ENCODE results near the gene ATXN7L3. TPM values are rescaled to one million over a fixed set of nuclear protein-coding genes. Genes with fewer than 3 reads are reported as not detected.

ATXN7L3 gene
- total RNA-seq, 4 donors from 2014 or later, result 51.7 to 92.6 (median 65.7) TPM

DNA sequence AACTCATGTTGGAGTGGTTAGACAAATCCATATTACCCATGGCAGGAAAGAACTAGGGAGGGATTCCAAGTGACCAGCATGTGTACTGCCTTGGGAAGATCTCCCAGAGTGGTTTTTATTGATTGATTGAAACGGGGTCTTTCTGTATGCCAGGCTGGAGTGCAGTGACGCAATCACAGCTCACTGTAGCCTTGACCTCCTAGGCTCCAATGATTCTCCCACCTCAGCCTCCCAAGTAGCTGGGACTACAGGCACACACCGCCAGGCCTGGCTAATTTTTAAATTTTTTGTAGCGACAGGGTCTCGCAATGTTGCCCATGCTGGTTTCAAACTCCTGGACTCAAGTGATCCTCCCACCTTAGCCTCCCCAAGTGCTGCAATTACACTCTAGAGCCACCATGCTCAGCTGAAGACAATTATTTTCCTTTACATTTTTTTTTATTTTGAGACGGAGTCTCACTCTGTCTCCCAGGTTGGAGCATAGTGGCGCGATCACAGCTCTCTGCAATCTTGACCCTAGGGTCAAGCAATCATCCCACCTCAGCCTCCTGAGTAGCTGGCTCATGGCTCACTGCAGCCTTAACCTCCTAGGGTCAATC is 15.4 kb downstream of the ATXN7L3 start:
- H3K27ac ChIP-seq, result no peak overlapping the region
- TF ChIP-seq POLR2A (IDR thresholded peaks at IDR 0.05) (no peak), CTCF (IDR thresholded peaks at IDR 0.05) (no peak)
- DNase-seq, result no peak

DNA sequence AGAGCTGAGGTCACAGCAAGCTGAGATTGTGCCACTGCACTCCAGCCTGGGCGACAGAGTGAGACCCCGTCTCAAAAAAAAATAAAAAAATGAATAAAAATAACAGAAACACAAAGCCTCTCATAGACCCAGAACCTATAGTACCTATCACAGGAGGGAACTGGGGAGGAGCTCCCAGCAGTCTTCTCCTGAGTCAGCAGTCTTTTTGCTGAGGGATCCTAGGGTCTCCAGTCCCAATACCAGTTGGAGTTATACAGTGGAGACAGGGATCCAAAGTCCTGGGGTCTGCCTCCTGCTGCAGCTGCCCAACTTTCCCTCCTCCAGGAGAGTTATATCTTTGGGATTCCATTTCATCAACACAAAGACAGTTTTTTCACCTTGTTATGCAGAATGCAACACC is 16.7 kb downstream of the ATXN7L3 start:
- Histone ChIP-seq H3K27me3 (no peaks in the 10 kb centered on the region), H3K4me3 (no peak overlapping the region), H3K27ac (no peak overlapping the region), H3K4me1 (peaks cover 0 to 21% (median 15%) of the 10 kb centered on the region in 4 donors), H3K9me3 (no peaks in the 10 kb centered on the region), H3K36me3 (peaks cover 0 to 22% (median 0%) of the 10 kb centered on the region in 3 donors)
- TF ChIP-seq CTCF (IDR thresholded peaks at IDR 0.05) (no peak), POLR2A (IDR thresholded peaks at IDR 0.05) (no peak)
- DNase-seq, result no peak

More for the DNA sequence above, 15.4 kb downstream of the ATXN7L3 start:
- no peak overlapping the region for H3K4me3 ChIP-seq
- H3K9me3 ChIP-seq, result no peaks in the 10 kb centered on the region
- H3K36me3 ChIP-seq, result peaks cover 0 to 18% (median 0%) of the 10 kb centered on the region in 3 donors
- H3K27me3 ChIP-seq, result no peaks in the 10 kb centered on the region
- peaks cover 0 to 26% (median 19%) of the 10 kb centered on the region in 4 donors for H3K4me1 ChIP-seq

DNA sequence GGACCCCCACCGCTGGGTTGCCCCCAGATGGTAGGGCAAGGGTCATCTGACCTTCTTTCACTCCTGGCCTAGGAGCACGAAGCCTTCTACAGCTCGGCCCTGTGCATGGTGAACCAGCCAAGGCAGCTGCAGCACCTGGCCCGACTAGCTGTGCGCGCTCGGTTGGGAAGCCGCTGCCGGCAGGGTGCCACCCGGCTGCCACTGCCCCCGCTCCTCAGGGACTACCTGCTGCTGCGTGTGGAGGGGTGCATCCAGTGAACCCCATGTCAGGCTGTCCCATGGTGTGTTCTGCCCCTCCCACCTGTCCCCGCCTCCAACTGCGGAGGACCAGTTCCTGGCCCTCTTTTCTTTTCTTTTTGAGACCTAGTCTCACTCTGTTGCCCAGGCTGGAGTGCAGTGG is 21.6 kb downstream of the ATXN7L3 start:
- no peak for TF ChIP-seq CTCF (IDR thresholded peaks at IDR 0.05)
- no peak for TF ChIP-seq POLR2A (IDR thresholded peaks at IDR 0.05)
- H3K36me3 ChIP-seq, result peaks cover 0 to 37% (median 0%) of the 10 kb centered on the region in 3 donors

DNA sequence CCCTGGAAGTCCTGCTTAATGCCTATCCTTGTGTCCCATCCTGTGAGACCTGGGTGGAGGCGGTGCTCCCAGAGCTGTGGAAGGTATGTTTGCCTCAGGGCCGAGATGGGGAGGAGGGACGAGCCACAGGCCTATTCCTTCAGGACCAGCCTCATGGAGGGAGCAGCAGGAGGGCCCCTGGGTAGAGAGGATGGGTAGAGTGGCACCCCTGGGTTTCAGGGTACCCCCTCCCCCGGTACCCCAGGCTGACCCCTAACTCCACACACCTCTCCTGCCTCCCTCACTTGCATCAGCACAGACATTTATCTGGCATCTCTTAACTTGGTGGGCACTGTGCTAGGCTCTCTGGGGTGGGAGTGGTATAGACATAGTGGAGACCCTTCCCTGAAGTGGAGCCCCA is 22.0 kb downstream of the ATXN7L3 start:
- Histone ChIP-seq H3K9me3 (no peaks in the 10 kb centered on the region), H3K4me3 (no peak overlapping the region), H3K27ac (no peak overlapping the region), H3K27me3 (no peaks in the 10 kb centered on the region), H3K36me3 (peaks cover 0 to 36% (median 0%) of the 10 kb centered on the region in 3 donors), H3K4me1 (no peaks in the 10 kb centered on the region)
- no peak for TF ChIP-seq CTCF (IDR thresholded peaks at IDR 0.05)
- no peak for TF ChIP-seq POLR2A (IDR thresholded peaks at IDR 0.05)
- DNase-seq, result no peak

More for the DNA sequence above, 21.6 kb downstream of the ATXN7L3 start:
- Histone ChIP-seq H3K9me3 (no peaks in the 10 kb centered on the region), H3K27me3 (no peaks in the 10 kb centered on the region), H3K4me1 (no peaks in the 10 kb centered on the region), H3K27ac (no peak overlapping the region), H3K4me3 (no peak overlapping the region)
- DNase-seq, result no peak

GRCh38 chr17:44176671-44177501 is 22.8 kb downstream of the ATXN7L3 start:
- no peak for TF ChIP-seq CTCF (IDR thresholded peaks at IDR 0.05)
- no peak for TF ChIP-seq POLR2A (IDR thresholded peaks at IDR 0.05)
- DNase-seq, result no peak
- H3K36me3 ChIP-seq, result peaks cover 0 to 28% (median 0%) of the 10 kb centered on the region in 3 donors

More at GRCh38 chr17:44176671-44177501, 22.8 kb downstream of the ATXN7L3 start:
- H3K4me1 ChIP-seq, result no peaks in the 10 kb centered on the region
- H3K4me3 ChIP-seq, result no peak overlapping the region
- no peak overlapping the region for H3K27ac ChIP-seq
- H3K9me3 ChIP-seq, result no peaks in the 10 kb centered on the region
- no peaks in the 10 kb centered on the region for H3K27me3 ChIP-seq
